OCI-LY3 (cell line): ENCODE results near the gene SH2D4B.

Experiments
- H2AFZ ChIP-seq: fragments of 200-600, 300-600 bp; shearing (Covaris generic); 2 replicates; pipeline ENCODE4 v1.6.0; 2014; ENCODE audit warnings: antibody characterized with exemption, low read depth, low read length
- H3K27ac ChIP-seq: fragments of 200-600, 300-600 bp; sonication (generic); 2 replicates; pipeline ENCODE4 v1.5.1; 2014; ENCODE audit warnings: mild to moderate bottlenecking, low read length, moderate library complexity, mixed read lengths
- H3K27me3 ChIP-seq: fragments of 200-600, 300-600 bp; sonication (generic); 2 replicates; pipeline ENCODE4 v1.6.1; 2014; ENCODE audit warnings: low read depth, low read length, mixed read lengths
- H3K36me3 ChIP-seq: fragments of 200-600, 300-600 bp; sonication (generic); replicated peaks from 2 replicates; pipeline ENCODE3; 2014; ENCODE audit warnings: low read depth, low read length, mixed read lengths
- H3K4me1 ChIP-seq: fragments of 300-600, 200-600 bp; sonication (generic); 2 replicates; pipeline ENCODE4 v1.6.1; 2014; ENCODE audit warnings: low read length, mixed read lengths
- H3K4me2 ChIP-seq: fragments of 200-600, 300-600 bp; sonication (generic); 2 replicates; pipeline ENCODE4 v1.6.1; 2014; ENCODE audit warnings: low read length, mixed read lengths
- H3K4me3 ChIP-seq: fragments of 300-600, 200-600 bp; sonication (generic); 2 replicates; pipeline ENCODE4 v1.5.1; 2014; ENCODE audit warnings: antibody characterized with exemption, mild to moderate bottlenecking, low read length, moderate library complexity
- H3K79me2 ChIP-seq: fragments of 300-600, 200-600 bp; shearing (Covaris generic); 2 replicates; pipeline ENCODE4 v1.6.1; 2014; ENCODE audit warnings: mild to moderate bottlenecking, low read length, mixed read lengths
- H3K9ac ChIP-seq: fragments of 300-600, 200-600 bp; shearing (Covaris generic); 2 replicates; pipeline ENCODE4 v1.6.0; 2014; ENCODE audit warnings: mild to moderate bottlenecking, low read length, moderate library complexity
- H3K9me3 ChIP-seq: fragments of 200-600, 300-600 bp; shearing (Covaris generic); 2 replicates; pipeline ENCODE4 v1.6.1; 2014; ENCODE audit warnings: low read length, mixed read lengths; ENCODE audit not compliant: insufficient read depth
- H4K20me1 ChIP-seq: fragments of 200-600, 300-600 bp; sonication (generic); 2 replicates; pipeline ENCODE4 v1.6.1; 2016; ENCODE audit warnings: low read length, mixed read lengths; ENCODE audit not compliant: insufficient read depth
- CTCF ChIP-seq: fragments of 200-600, 300-600 bp; sonication (generic); IDR thresholded peaks from 2 replicates; pipeline ENCODE4 v1.5.1; 2014; ENCODE audit warnings: antibody characterized with exemption, low read length, low read depth
- EZH2phosphoT487 ChIP-seq: fragments of 200-600 bp; shearing (Covaris generic); IDR thresholded peaks from 2 replicates; pipeline ENCODE4 v1.6.1; 2018; ENCODE audit warnings: antibody characterized with exemption, mixed run types, low read depth

Gene SH2D4B

DNA sequence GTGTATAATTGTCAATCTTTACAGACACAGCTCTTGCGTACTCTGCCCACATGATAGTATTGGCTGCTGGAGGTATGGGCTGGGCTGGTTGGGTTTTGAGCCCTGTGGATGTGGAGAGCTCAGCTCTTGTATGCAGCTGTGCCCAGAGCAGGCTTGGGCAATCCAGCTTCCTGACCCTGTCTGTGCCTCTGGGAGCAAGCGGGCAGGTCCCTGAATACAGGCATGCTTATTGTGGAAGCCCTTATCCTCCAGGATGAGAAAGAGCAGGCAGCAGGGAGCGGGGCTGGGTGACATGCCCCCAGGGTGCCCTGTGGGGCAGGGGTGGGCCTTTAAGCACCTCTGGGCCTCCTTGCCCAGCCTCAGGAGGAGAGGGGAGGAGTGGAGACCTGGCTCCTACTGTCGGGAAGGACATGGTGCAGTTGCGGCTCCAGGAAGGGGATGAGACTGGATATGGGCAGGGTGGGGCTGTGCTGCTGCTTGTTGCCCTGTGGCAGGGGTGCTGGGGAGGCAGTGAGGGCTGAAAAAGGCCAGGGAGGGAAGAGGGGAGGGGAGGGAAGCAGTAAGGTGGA, 32.7 kb upstream of the SH2D4B start:
- H2AFZ ChIP-seq, result no peak overlapping the region
- H3K4me1 ChIP-seq, result no peaks in the 10 kb centered on the region
- H3K36me3 ChIP-seq, result no peaks in the 10 kb centered on the region
- TF ChIP-seq CTCF (no peak), EZH2phosphoT487 (no peak)
- H3K79me2 ChIP-seq, result no peaks in the 10 kb centered on the region
- no peak overlapping the region for H3K4me3 ChIP-seq
- peaks cover 18% of the 10 kb centered on the region; the same call in 1 of the 2 replicates for H4K20me1 ChIP-seq
- H3K9ac ChIP-seq, result no peak overlapping the region
- no peak overlapping the region for H3K4me2 ChIP-seq
- H3K27me3 ChIP-seq, result no peaks in the 10 kb centered on the region
- no peaks in the 10 kb centered on the region for H3K9me3 ChIP-seq
- no peak overlapping the region for H3K27ac ChIP-seq

DNA sequence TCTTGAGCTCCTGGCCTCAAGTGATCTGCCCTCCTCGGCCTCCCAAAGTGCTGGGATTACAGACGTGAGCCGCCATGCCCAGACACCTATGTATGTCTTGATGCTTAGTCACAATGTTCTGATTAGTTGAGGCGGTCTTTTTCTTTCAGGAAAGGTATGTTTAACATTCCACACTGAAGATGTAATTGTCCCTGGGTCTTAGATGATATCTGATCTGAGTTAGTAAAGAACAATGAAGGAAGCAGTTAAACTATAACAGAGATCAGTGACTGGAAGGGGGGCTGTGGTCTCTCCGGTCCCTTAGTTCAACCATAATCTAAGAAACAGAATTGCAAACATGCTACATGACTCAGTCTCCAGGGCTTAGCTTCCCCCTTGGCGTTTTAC, 31.5 kb upstream of the SH2D4B start:
- no peak overlapping the region for H3K4me2 ChIP-seq

DNA sequence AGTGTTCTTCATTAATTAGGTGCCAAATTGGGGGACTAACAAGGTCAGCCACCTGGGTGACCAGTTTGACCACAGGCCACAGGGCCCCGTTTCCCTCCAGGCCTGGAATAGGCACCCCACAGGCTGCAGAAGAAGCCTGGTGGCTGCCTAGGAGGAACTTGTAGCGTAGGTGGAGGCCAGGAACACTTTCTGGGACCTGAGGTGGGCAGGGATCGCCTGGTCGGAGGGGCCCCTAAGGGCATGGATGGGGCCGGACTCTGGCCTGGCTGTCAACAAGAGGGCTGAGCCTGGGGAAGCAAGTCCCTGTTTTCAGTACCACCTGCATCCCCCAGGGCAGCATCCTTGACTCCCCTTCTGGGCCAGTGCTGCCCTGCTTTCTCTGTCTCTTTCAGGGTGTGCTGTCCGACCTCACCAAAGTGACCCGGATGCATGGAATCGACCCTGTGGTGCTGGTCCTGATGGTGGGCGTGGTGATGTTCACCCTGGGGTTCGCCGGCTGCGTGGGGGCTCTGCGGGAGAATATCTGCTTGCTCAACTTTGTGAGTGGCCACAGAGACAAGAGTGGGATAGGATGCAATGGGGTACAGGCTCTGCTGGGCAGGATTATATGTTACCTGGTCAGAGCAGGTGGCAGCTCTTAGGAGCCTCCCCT, 30.7 kb upstream of the SH2D4B start:
- no peak overlapping the region for H3K27ac ChIP-seq

More for the DNA sequence above, 31.5 kb upstream of the SH2D4B start:
- Histone ChIP-seq H4K20me1 (peaks cover 18% of the 10 kb centered on the region; the same call in 1 of the 2 replicates), H3K79me2 (no peaks in the 10 kb centered on the region), H3K36me3 (no peaks in the 10 kb centered on the region), H2AFZ (no peak overlapping the region), H3K4me3 (no peak overlapping the region), H3K27me3 (no peaks in the 10 kb centered on the region), H3K9me3 (no peaks in the 10 kb centered on the region), H3K27ac (no peak overlapping the region), H3K4me1 (peaks cover 2% of the 10 kb centered on the region; the same call in 1 of the 2 replicates), H3K9ac (no peak overlapping the region)
- TF ChIP-seq EZH2phosphoT487, result no peak
- TF ChIP-seq CTCF, result no peak

DNA sequence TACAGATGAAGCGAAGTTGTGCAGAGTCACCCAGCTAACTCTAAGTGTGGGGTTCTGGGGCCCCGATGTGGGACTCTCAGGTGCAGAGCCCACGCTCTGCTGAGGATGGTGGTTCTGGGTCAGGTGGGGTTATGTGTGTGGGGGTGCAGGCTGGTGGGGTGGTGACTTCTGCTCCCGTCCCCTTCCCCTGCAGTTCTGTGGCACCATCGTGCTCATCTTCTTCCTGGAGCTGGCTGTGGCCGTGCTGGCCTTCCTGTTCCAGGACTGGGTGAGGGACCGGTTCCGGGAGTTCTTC, 28.6 kb upstream of the SH2D4B start:
- Histone ChIP-seq H3K9me3 (no peaks in the 10 kb centered on the region), H3K9ac (no peak overlapping the region), H3K4me3 (no peak overlapping the region), H3K27me3 (no peaks in the 10 kb centered on the region), H4K20me1 (peaks cover 4% of the 10 kb centered on the region; the same call in 1 of the 2 replicates), H3K79me2 (no peaks in the 10 kb centered on the region), H3K27ac (no peak overlapping the region), H3K4me2 (no peak overlapping the region), H3K36me3 (no peaks in the 10 kb centered on the region), H2AFZ (no peak overlapping the region), H3K4me1 (peaks cover 4% of the 10 kb centered on the region; the same call in 1 of the 2 replicates)
- TF ChIP-seq EZH2phosphoT487, result no peak
- no peak for TF ChIP-seq CTCF

More for the DNA sequence above, 30.7 kb upstream of the SH2D4B start:
- Histone ChIP-seq H3K4me1 (peaks cover 4% of the 10 kb centered on the region; the same call in 1 of the 2 replicates), H2AFZ (no peak overlapping the region), H3K36me3 (no peaks in the 10 kb centered on the region), H3K27me3 (no peaks in the 10 kb centered on the region), H4K20me1 (peaks cover 13% of the 10 kb centered on the region; the same call in 1 of the 2 replicates), H3K4me2 (no peak overlapping the region), H3K9me3 (no peaks in the 10 kb centered on the region), H3K9ac (no peak overlapping the region), H3K79me2 (no peaks in the 10 kb centered on the region), H3K4me3 (no peak overlapping the region)
- TF ChIP-seq CTCF, result no peak
- TF ChIP-seq EZH2phosphoT487, result no peak
